ENCODE data around the gene ATP2B2.

The ATP2B2 gene

GRCh38 chr3:10518506-10519150 is 13.2 kb upstream of the ATP2B2 start:
- no peaks in the 10 kb centered on the region; the same call in 1 of the 2 replicates for H3K27me3 ChIP-seq (ENCODE audit: insufficient read depth, low read length)
- no peak overlapping the region for H3K9ac ChIP-seq (ENCODE audit: low read depth, low read length)
- no peak overlapping the region for H3K4me3 ChIP-seq (ENCODE audit: low read length)
- no peaks in the 10 kb centered on the region for H3K4me1 ChIP-seq (ENCODE audit: insufficient read depth, low read length)
- no peaks in the 10 kb centered on the region for H3K9me3 ChIP-seq (ENCODE audit: insufficient read depth, low read depth, low read length)
- H3K36me3 ChIP-seq (ENCODE audit: insufficient read depth, low read depth, low read length), result no peaks in the 10 kb centered on the region
- no peak overlapping the region for H3K27ac ChIP-seq (ENCODE audit: low read length)

GRCh38 chr3:10517627-10518026 is 12.2 kb upstream of the ATP2B2 start:
- H3K9me3 ChIP-seq (ENCODE audit: insufficient read depth, low read depth, low read length), result no peaks in the 10 kb centered on the region
- no peaks in the 10 kb centered on the region for H3K36me3 ChIP-seq (ENCODE audit: insufficient read depth, low read depth, low read length)
- no peak overlapping the region for H3K9ac ChIP-seq (ENCODE audit: low read depth, low read length)
- H3K4me3 ChIP-seq (ENCODE audit: low read length), result no peak overlapping the region
- H3K27ac ChIP-seq (ENCODE audit: low read length), result no peak overlapping the region
- H3K27me3 ChIP-seq (ENCODE audit: insufficient read depth, low read length), result no peaks in the 10 kb centered on the region; the same call in 1 of the 2 replicates
- H3K4me1 ChIP-seq (ENCODE audit: insufficient read depth, low read length), result no peaks in the 10 kb centered on the region

GRCh38 chr3:10516544-10517452 is 11.4 kb upstream of the ATP2B2 start:
- H3K27me3 ChIP-seq (ENCODE audit: insufficient read depth, low read length), result no peaks in the 10 kb centered on the region; the same call in 1 of the 2 replicates
- H3K36me3 ChIP-seq (ENCODE audit: insufficient read depth, low read depth, low read length), result no peaks in the 10 kb centered on the region
- no peaks in the 10 kb centered on the region for H3K4me1 ChIP-seq (ENCODE audit: insufficient read depth, low read length)
- no peak overlapping the region for H3K4me3 ChIP-seq (ENCODE audit: low read length)
- no peak overlapping the region for H3K9ac ChIP-seq (ENCODE audit: low read depth, low read length)
- no peaks in the 10 kb centered on the region for H3K9me3 ChIP-seq (ENCODE audit: insufficient read depth, low read depth, low read length)
- H3K27ac ChIP-seq (ENCODE audit: low read length), result no peak overlapping the region

- H3K9me3 ChIP-seq (ENCODE audit: insufficient read depth, low read depth, low read length), result no peaks in the 10 kb centered on the region
- no peak overlapping the region for H3K9ac ChIP-seq (ENCODE audit: low read depth, low read length)
- H3K4me3 ChIP-seq (ENCODE audit: low read length), result no peak overlapping the region
- H3K36me3 ChIP-seq (ENCODE audit: insufficient read depth, low read depth, low read length), result no peaks in the 10 kb centered on the region
- H3K27me3 ChIP-seq (ENCODE audit: insufficient read depth, low read length), result no peaks in the 10 kb centered on the region; the same call in 1 of the 2 replicates
- H3K4me1 ChIP-seq (ENCODE audit: insufficient read depth, low read length), result no peaks in the 10 kb centered on the region
- H3K27ac ChIP-seq (ENCODE audit: low read length), result no peak overlapping the region
These were observed 10.6 kb upstream of the ATP2B2 start for GRCh38 chr3:10515884-10516495.

GRCh38 chr3:10515396-10515795 is 10.0 kb upstream of the ATP2B2 start:
- H3K36me3 ChIP-seq (ENCODE audit: insufficient read depth, low read depth, low read length), result no peaks in the 10 kb centered on the region
- H3K27me3 ChIP-seq (ENCODE audit: insufficient read depth, low read length), result no peaks in the 10 kb centered on the region; the same call in 1 of the 2 replicates
- H3K4me3 ChIP-seq (ENCODE audit: low read length), result no peak overlapping the region
- H3K9me3 ChIP-seq (ENCODE audit: insufficient read depth, low read depth, low read length), result no peaks in the 10 kb centered on the region
- H3K9ac ChIP-seq (ENCODE audit: low read depth, low read length), result no peak overlapping the region
- H3K4me1 ChIP-seq (ENCODE audit: insufficient read depth, low read length), result no peaks in the 10 kb centered on the region
- H3K27ac ChIP-seq (ENCODE audit: low read length), result no peak overlapping the region

- no peaks in the 10 kb centered on the region for H3K9me3 ChIP-seq (ENCODE audit: insufficient read depth, low read depth, low read length)
- no peaks in the 10 kb centered on the region for H3K27me3 ChIP-seq (ENCODE audit: insufficient read depth, low read length)
- no peaks in the 10 kb centered on the region for H3K4me1 ChIP-seq (ENCODE audit: insufficient read depth, low read length)
- H3K27ac ChIP-seq (ENCODE audit: low read length), result no peak overlapping the region
- no peak overlapping the region for H3K4me3 ChIP-seq (ENCODE audit: low read length)
- H3K9ac ChIP-seq (ENCODE audit: low read depth, low read length), result no peak overlapping the region
- H3K36me3 ChIP-seq (ENCODE audit: insufficient read depth, low read depth, low read length), result no peaks in the 10 kb centered on the region
These were observed 9.2 kb upstream of the ATP2B2 start for GRCh38 chr3:10514407-10515069.

GRCh38 chr3:10513306-10513705 is 7.9 kb upstream of the ATP2B2 start:
- Histone ChIP-seq H3K27ac (ENCODE audit: low read length) (no peak overlapping the region), H3K9me3 (ENCODE audit: insufficient read depth, low read depth, low read length) (no peaks in the 10 kb centered on the region), H3K9ac (ENCODE audit: low read depth, low read length) (no peak overlapping the region), H3K4me3 (ENCODE audit: low read length) (no peak overlapping the region), H3K27me3 (ENCODE audit: insufficient read depth, low read length) (no peaks in the 10 kb centered on the region), H3K4me1 (ENCODE audit: insufficient read depth, low read length) (no peaks in the 10 kb centered on the region), H3K36me3 (ENCODE audit: insufficient read depth, low read depth, low read length) (no peaks in the 10 kb centered on the region)

- Histone ChIP-seq H3K27me3 (ENCODE audit: insufficient read depth, low read length) (no peaks in the 10 kb centered on the region), H3K4me1 (ENCODE audit: insufficient read depth, low read length) (no peaks in the 10 kb centered on the region), H3K36me3 (ENCODE audit: insufficient read depth, low read depth, low read length) (no peaks in the 10 kb centered on the region), H3K27ac (ENCODE audit: low read length) (no peak overlapping the region), H3K9me3 (ENCODE audit: insufficient read depth, low read depth, low read length) (no peaks in the 10 kb centered on the region), H3K4me3 (ENCODE audit: low read length) (no peak overlapping the region), H3K9ac (ENCODE audit: low read depth, low read length) (no peak overlapping the region)
These were observed 7.3 kb upstream of the ATP2B2 start for GRCh38 chr3:10512687-10513086.

- H3K9me3 ChIP-seq (ENCODE audit: insufficient read depth, low read depth, low read length), result no peaks in the 10 kb centered on the region
- H3K4me1 ChIP-seq (ENCODE audit: insufficient read depth, low read length), result no peaks in the 10 kb centered on the region
- no peaks in the 10 kb centered on the region for H3K36me3 ChIP-seq (ENCODE audit: insufficient read depth, low read depth, low read length)
- H3K27me3 ChIP-seq (ENCODE audit: insufficient read depth, low read length), result no peaks in the 10 kb centered on the region; the same call in 1 of the 2 replicates
- H3K9ac ChIP-seq (ENCODE audit: low read depth, low read length), result no peak overlapping the region
- no peak overlapping the region for H3K4me3 ChIP-seq (ENCODE audit: low read length)
- no peak overlapping the region for H3K27ac ChIP-seq (ENCODE audit: low read length)
These were observed 6.6 kb upstream of the ATP2B2 start for GRCh38 chr3:10511809-10512494.

GRCh38 chr3:10510743-10511432 is 5.5 kb upstream of the ATP2B2 start:
- H3K4me1 ChIP-seq (ENCODE audit: insufficient read depth, low read length), result no peaks in the 10 kb centered on the region
- no peaks in the 10 kb centered on the region for H3K36me3 ChIP-seq (ENCODE audit: insufficient read depth, low read depth, low read length)
- H3K27me3 ChIP-seq (ENCODE audit: insufficient read depth, low read length), result peaks cover 4% of the 10 kb centered on the region; the same call in 1 of the 2 replicates
- H3K27ac ChIP-seq (ENCODE audit: low read length), result no peak overlapping the region
- no peak overlapping the region for H3K9ac ChIP-seq (ENCODE audit: low read depth, low read length)
- H3K9me3 ChIP-seq (ENCODE audit: insufficient read depth, low read depth, low read length), result no peaks in the 10 kb centered on the region
- no peak overlapping the region for H3K4me3 ChIP-seq (ENCODE audit: low read length)
